ENCODE results near the gene TMEM258.

Gene TMEM258

GRCh38 chr11:61795876-61796526 lies 3.6 kb upstream of the TMEM258 start:
- no peak for DNase-seq (ENCODE audit: low spot score)

GRCh38 chr11:61795459-61795858 lies 3.1 kb upstream of the TMEM258 start:
- DNase-seq (ENCODE audit: low spot score): no peak

GRCh38 chr11:61794579-61794978 lies 2.2 kb upstream of the TMEM258 start:
- no peak for DNase-seq (ENCODE audit: low spot score)

DNA sequence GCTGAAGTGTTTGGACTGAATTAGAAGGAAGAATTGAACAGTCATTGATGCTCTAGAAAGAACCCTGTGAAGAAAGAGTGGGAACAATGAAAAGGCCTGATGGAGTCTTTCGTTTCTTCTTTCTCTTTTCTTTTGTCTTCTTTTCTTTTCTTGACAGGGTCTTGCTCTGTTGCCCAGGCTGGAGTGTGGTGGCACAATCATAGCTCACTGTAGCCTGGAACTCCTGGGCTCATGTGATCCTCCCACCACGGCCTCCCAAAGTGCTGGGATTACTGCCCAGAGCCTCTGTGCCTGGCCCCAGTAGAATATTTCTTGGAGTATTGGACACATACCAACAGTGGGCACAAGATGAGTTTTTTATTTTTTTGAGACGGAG lies 1.4 kb upstream of the TMEM258 start:
- DNase-seq (ENCODE audit: low spot score): no peak

GRCh38 chr11:61793083-61793828 lies 857 bp upstream of the TMEM258 start:
- no peak for DNase-seq (ENCODE audit: low spot score)

GRCh38 chr11:61791737-61792309 lies 576 bp downstream of the TMEM258 start:
- DNase-seq (ENCODE audit: low spot score): peak; percentile 94

DNA sequence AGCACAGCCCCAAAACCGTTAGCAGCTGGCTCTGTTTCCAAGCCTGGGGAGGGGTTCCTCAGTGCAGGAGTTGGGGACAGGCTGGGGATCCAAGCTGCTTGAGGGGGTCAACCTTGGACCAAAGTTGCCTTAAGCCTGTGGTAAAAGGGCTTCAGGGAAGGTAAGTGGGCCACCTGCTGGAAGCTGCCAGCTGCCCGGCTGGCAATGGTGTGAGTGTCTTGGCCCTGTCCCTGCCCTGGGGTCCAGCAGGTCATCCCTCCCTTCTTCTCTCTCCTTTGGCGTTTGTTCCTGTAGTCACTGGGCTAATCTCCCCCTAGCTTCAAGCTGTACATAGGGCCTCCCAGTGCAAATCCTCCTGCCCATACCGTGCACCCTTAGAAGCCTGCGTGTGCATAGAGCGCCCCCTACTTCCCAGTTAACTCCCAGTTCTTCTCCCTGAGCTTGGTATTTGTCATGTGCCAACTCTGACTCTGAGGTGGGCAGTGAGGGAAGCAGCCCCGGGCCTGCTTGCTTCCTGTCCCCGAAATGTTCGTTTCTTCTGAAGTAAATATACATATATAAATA lies 4.4 kb downstream of the TMEM258 start:
- DNase-seq (ENCODE audit: low spot score): peak; percentile 50

DNA sequence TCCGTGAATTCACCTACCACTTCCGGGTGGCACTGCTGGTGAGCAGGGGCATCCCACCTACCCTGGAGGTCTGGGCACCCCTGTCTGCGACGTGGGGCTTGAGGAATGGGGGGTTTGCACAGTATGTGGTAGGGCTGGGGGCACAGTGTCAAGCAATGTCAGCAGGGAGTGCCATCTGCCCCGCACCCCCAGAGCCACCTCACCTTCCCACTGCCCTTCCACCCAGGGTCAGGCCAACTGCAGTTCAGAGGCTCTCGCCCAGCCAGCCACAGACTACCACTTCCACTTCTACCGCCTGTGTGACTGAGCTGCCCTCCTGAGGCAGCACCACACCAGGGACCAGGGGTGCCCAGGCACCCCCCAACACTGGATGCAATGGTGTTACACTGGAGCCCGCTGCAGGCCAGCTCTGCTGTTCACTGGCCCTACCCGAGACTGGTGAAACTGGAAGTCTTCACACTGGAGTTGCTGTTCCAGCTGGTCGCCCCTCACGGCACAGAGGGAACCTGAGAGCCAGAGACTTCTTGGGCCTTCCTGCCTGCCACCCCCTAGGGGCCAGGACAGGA lies 6.5 kb downstream of the TMEM258 start:
- no peak for DNase-seq (ENCODE audit: low spot score)

- DNase-seq (ENCODE audit: low spot score): no peak
Observed at GRCh38 chr11:61784506-61784805, 7.9 kb downstream of the TMEM258 start.

DNA sequence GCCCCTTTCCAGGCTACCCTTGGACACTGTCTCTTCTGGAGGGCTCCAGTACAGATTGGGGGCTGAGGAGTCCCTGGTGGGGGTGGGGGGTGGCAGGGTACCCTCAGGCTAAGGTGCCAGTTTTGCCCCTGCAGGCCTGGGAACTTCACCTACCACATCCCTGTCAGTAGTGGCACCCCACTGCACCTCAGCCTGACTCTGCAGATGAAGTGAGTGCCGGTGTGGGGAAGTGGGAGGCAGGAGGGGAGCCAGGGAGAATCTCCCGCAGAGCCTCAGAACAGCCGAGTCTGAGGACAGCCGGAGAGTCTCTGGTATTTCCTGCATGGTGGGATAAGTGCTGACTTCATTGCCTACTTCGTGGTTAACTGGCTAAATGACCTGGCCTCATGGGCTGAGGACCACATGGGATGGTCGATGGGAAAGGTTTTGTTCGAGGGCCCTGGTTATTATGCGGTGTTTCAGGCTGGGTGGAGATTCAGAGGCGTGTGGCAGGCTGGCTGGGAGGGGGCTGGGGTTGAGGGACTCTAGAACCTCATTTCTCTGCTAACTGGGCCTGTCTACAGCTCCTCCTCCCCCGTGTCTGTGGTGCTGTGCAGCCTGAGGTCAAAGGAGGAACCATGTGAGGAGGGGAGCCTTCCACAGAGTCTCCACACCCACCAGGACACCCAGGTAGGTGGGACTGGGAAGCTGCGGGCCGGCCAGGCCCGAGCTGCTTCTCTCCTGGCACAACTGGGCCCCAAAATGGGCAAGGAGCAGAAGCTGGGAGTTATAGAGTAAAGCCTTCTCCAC lies 8.5 kb downstream of the TMEM258 start:
- DNase-seq (ENCODE audit: low spot score): no peak

- DNase-seq (ENCODE audit: low spot score): no peak
Observed at GRCh38 chr11:61782841-61783240, 9.6 kb downstream of the TMEM258 start.

GRCh38 chr11:61782299-61782698 lies 10.1 kb downstream of the TMEM258 start:
- no peak for DNase-seq (ENCODE audit: low spot score)

DNA sequence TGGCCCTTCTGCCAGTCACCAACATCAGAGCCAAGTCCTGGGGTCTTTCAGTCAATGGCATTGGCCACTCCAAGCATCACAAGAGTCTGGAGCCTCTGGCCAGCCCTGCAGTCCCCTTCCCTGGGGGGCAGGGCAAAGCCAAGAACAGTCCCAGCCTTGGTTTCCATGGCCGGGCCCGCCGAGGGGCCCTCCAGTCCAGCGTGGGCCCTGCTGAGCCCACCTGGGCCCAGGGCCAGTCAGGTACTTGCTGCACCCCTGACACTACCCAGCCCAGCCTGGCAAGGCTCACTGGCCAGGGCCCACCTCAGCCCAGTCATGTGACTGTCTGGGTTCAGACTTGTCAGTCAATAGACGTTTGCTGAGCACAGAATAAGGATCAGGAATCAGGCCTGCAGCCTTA lies 10.8 kb downstream of the TMEM258 start:
- no peak for DNase-seq (ENCODE audit: low spot score)

DNA sequence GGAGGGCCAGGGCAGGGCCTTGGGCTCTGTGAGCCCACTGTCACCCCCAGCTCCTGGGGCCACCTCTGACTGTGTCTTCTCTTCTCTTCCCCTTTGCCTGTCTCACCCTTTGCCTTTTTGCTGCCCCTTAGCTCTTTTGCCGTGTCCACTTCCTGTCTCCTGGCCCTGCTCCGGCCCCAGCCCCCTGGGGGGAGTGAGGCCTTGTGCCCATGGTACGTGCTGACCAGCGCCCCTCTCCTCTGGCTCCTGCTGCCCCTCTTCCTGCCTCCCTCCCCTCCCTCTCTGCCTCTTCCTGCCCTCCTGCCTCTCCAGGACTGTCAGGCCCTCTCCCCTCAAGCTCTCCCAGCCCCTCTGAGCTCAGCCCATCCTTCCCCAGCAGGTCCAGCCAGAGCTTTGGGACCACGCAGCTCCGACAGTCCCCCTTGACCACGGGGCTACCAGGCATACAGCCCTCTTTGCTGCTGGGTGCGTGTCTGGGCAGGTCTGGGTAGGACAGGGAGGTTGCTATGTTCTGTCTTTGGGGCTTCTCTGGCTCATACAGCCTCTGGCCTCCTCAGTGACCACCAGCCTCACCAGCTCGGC lies 11.7 kb downstream of the TMEM258 start:
- no peak for DNase-seq (ENCODE audit: low spot score)

DNA sequence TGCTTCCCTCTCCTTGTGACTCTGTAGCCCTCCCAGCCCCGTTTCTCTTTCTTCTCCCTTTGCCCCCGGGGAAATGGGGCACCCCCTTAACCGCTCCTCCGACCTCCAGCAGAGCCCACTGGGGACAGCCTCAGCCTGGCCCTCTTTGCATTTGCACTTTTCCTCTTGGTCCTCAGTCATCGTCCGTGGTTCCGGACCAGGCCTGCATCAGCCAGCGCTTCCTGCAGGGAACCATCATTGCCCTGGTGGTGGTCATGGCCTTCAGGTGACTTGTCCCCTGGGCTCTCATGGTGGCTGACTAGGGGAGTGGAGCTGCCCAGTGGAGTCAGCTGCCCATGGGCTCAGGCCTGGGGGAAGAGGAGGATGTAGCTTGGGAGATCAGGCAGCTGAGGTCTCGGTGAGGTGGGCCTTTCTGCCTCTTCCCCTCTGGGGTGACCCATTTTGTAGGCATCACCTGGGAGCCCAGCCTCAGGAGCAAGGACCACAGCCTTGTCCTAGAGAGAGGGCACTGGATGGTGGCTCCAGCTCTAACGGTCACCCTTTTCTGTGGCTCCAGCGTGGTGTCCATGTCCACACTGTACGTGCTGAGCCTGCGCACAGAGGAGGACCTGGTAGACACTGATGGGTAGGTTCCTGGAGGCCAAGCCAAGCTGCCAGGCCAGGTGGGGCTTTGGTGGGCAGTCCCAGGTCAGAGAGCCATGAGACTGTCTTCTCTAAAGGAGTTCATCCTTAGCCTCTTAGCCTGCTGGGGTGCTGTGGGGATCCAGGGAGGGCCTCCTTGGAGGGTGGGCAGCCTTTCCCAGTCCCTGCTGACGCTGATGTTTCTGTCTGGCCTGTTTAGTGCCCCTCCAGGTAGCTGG lies 12.5 kb downstream of the TMEM258 start:
- DNase-seq (ENCODE audit: low spot score): no peak

DNA sequence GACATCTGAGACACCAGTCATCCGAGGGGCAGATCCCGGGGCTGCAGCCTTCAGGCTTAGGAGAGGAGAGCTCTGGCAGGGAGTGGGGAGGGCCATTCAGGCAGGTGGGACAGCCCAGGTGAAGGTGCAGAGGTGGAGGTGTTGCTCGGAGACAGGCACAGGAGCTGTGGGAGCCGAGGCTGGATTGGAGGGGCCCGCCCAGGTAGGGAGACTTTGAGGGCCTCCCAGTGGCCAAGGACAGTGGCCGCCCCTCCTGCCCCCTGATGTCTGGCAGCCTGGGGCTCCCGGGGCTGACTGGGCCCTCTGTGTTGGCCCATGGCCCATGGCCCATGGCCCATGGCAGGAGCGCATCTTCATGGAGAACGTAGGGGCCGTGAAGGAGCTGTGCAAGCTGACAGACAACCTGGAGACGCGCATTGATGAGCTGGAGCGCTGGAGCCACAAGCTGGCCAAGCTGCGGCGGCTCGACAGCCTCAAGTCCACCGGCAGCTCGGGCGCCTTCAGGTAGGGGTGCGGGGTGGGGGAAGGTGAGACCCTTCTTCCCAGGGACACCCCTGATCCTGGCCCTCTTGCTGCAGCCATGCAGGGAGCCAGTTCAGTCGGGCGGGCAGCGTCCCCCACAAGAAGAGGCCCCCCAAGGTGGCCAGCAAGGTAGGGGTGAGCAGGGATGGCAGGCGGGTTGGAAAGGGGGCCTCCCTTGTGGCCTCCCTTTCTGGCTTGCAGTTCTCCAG lies 13.3 kb downstream of the TMEM258 start:
- DNase-seq (ENCODE audit: low spot score): no peak

GRCh38 chr11:61778357-61778886 lies 14.0 kb downstream of the TMEM258 start:
- no peak for DNase-seq (ENCODE audit: low spot score)

- peak; percentile 42 for DNase-seq (ENCODE audit: low spot score)
Observed at GRCh38 chr11:61777234-61778090, 14.9 kb downstream of the TMEM258 start.

DNA sequence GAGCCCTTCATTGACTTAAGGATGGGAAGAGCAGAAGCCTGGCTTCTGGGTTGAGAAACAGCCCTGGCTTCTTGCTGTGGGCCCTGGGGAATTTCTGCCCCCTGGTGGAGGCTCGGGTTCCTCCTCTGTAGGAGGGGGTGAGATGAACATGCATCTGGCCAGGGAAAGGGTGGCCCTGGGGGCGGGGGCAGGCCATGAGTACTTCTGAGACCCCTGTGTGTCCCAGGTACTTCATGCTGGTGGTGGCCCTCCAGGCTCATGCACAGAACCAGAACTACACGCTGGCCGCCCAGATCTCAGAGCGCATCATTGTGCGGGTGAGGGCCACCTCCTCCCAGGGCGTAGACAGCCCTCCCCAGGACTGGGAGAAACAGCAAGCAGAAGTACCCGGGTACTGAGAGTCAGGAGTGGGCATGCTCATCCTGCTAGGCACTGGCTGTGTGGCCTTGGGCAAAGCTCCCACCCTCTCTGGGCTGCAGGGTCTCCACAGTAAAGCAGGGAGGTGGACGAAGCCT lies 15.8 kb downstream of the TMEM258 start:
- peak; percentile 85 for DNase-seq (ENCODE audit: low spot score)

Measured in COLO829 (cell line).